Duodenal mucosa (tissue), 2 donors: ENCODE results near the gene GALM.

Source experiments
- H3K27ac ChIP-seq: one replicate; pipeline ENCODE4 v1.7.0; 2013; ENCODE audit warnings: low read depth, low read length
- H3K27me3 ChIP-seq, 2 donors: one replicate each; pipeline ENCODE4 v1.7.0; 2013; ENCODE audit warnings: low read length in 2 of 2, control low read depth in 1 of 2; ENCODE audit not compliant: insufficient read depth in 2 of 2, control insufficient read depth in 1 of 2
- H3K36me3 ChIP-seq, 2 donors: one replicate each; pipeline ENCODE4 v1.7.0; 2013; ENCODE audit warnings: low read length in 2 of 2, control low read depth in 1 of 2; ENCODE audit not compliant: insufficient read depth in 2 of 2, control insufficient read depth in 1 of 2
- H3K4me1 ChIP-seq, 2 donors: one replicate each; pipeline ENCODE4 v1.7.0; 2013; ENCODE audit warnings: low read length in 2 of 2, control low read depth in 1 of 2; ENCODE audit not compliant: insufficient read depth in 2 of 2, control insufficient read depth in 1 of 2
- H3K4me3 ChIP-seq, 2 donors: one replicate each; pipeline ENCODE4 v1.7.0; 2013; ENCODE audit warnings: low read length in 2 of 2, low read depth in 1 of 2
- H3K9ac ChIP-seq, 2 donors: one replicate each; pipeline ENCODE4 v1.7.0; 2013; ENCODE audit warnings: low read length in 2 of 2, low read depth in 1 of 2
- H3K9me3 ChIP-seq, 2 donors: one replicate each; pipeline ENCODE4 v1.7.0; 2013; ENCODE audit warnings: low read length in 2 of 2, control low read depth in 1 of 2; ENCODE audit not compliant: control insufficient read depth in 1 of 2

Gene GALM

GRCh38 chr2:38665854-38666555, at the start of gene GALM:
Gene GALM (plus strand): TSS chr2:38666114. CDS start chr2:38666162, 48 bp downstream.
- peak within 1 kb of the TSS; percentile 88 for H3K27ac ChIP-seq
- no peaks in the 10 kb centered on the region for H3K9me3 ChIP-seq
- H3K9ac ChIP-seq = peak within 1 kb of the TSS; percentile 87 to 91
- peaks cover 20 to 32% of the 10 kb centered on the region in 2 donors for H3K4me1 ChIP-seq
- no peaks in the 10 kb centered on the region for H3K36me3 ChIP-seq
- no peaks in the 10 kb centered on the region for H3K27me3 ChIP-seq
- H3K4me3 ChIP-seq = peak within 1 kb of the TSS; percentile 92 to 97

DNA sequence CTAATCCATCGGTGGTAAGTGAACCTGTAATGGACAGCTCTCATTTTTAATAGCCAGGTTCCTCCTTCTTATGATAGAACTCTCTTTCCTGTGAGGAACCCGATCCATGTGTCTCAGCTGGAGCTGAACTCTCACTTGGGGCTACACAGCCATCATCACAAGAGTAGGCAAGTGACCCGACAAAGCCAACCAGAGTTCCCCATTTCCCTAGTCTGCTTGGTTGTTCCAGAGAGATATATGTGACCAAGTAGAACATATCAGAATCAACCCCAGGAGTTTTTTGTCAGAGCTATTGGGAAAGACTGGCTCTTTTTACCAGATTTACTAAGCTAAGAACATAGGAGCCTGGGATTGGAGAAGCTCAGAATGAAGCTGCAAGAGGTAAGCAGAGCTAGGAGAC, 48.6 kb upstream of the GALM start:
- no peak overlapping the region for H3K27ac ChIP-seq
- H3K27me3 ChIP-seq = no peaks in the 10 kb centered on the region
- H3K36me3 ChIP-seq = no peaks in the 10 kb centered on the region
- no peak overlapping the region for H3K4me3 ChIP-seq
- H3K9ac ChIP-seq = no peak overlapping the region
- no peaks in the 10 kb centered on the region for H3K9me3 ChIP-seq
- peaks cover 0 to 5% of the 10 kb centered on the region in 2 donors for H3K4me1 ChIP-seq

DNA sequence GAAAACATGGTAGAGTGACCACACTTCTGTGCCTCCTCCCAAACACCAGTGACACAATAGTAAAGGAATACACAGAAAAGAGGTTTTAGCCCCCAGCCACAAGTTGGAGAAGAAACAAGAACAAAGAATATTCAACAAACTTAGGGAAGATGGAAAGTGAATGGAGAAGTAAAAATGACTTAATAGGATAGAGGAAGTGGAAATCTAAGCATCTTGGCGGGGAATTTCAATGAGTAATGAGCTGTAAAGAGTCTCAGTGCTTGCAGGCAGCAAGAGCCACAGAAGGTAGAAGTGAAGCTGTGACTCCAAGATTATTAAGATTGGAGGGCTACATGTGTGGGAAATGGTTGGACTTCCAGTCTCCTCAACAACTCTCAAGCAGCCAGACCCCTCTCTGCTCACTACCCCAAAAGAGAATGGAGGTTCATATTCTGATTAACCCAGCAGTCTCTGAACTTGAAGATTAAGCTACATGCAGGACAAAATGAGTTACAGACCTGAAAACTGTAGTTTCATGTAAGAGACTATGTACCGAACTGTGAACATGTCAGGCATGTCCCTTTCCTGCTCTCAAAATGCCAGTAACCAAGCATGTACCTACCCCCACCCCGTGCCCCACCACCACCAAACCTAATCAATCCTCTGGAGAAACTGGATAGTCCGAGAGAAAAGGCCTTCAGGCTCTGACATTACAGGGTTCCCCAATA, 46.3 kb upstream of the GALM start:
- no peaks in the 10 kb centered on the region for H3K36me3 ChIP-seq
- no peak overlapping the region for H3K4me3 ChIP-seq
- H3K27ac ChIP-seq = no peak overlapping the region
- H3K4me1 ChIP-seq = no peaks in the 10 kb centered on the region
- no peaks in the 10 kb centered on the region for H3K9me3 ChIP-seq
- no peaks in the 10 kb centered on the region for H3K27me3 ChIP-seq
- no peak overlapping the region for H3K9ac ChIP-seq

- H3K4me1 ChIP-seq = no peaks in the 10 kb centered on the region
- H3K4me3 ChIP-seq = no peak overlapping the region
- no peak overlapping the region for H3K27ac ChIP-seq
- H3K36me3 ChIP-seq = no peaks in the 10 kb centered on the region
- H3K27me3 ChIP-seq = no peaks in the 10 kb centered on the region
- no peak overlapping the region for H3K9ac ChIP-seq
- no peaks in the 10 kb centered on the region for H3K9me3 ChIP-seq
Observed at GRCh38 chr2:38620282-38620977, 45.5 kb upstream of the GALM start.

- H3K4me3 ChIP-seq = no peak overlapping the region
- no peaks in the 10 kb centered on the region for H3K4me1 ChIP-seq
- H3K36me3 ChIP-seq = no peaks in the 10 kb centered on the region
- H3K9me3 ChIP-seq = no peaks in the 10 kb centered on the region
- H3K27ac ChIP-seq = no peak overlapping the region
- H3K27me3 ChIP-seq = no peaks in the 10 kb centered on the region
- H3K9ac ChIP-seq = no peak overlapping the region
Observed at GRCh38 chr2:38621018-38621417, 44.9 kb upstream of the GALM start.

DNA sequence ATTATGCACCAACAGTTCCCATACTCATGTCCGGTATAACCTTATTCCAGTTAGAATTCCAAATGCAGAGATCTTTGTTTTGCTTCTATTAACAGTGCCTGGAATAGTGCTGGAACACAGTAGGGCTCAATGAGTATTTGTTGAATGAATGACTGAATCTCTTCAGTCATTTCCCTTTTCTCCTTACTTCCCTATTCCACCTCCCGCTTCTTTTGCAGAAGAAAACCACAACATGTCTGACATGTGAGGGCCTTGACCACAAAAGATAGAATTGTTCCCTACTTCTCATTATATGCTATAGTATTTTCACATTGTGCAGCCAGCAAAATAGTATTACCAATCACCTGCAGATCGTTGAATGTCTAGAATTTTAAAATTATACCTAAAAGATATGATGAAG, 43.7 kb upstream of the GALM start:
- H3K4me3 ChIP-seq = no peak overlapping the region
- H3K27me3 ChIP-seq = no peaks in the 10 kb centered on the region
- H3K9me3 ChIP-seq = no peaks in the 10 kb centered on the region
- H3K4me1 ChIP-seq = no peaks in the 10 kb centered on the region
- no peaks in the 10 kb centered on the region for H3K36me3 ChIP-seq
- no peak overlapping the region for H3K9ac ChIP-seq
- H3K27ac ChIP-seq = no peak overlapping the region

DNA sequence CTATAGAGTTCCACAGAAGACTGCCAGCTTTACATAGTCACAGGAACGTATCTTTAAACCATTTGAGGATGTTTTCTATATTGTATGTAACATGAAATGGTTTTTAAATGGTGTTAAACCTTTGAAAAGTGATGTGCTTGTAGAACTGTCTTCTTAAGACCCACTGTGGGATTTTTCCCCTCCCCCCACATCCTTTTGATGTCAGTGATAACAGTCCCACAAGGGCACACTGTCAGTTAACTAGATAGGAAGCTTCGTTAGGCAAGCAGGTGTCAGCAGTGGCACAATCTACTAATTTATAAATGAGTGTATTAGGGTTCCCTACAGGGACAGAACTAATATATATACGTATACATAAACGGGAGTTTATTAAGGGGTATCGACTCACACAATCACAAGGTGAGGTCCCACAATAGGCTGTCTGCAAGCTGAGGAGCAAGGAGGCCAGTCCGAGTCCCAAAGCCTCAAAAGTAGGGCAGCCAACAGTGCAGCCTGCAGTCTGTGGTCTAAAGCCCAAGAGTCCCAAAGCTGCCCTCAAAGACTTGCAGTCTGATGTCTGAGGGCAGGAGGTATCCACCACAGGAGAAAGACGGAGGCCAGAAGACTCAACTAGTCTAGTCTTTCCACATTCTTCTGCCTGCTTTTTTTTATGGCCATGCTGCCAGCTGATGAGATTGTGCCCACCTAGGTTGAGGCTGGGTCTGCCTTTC, 39.4 kb upstream of the GALM start:
- Histone ChIP-seq H3K9me3 (no peaks in the 10 kb centered on the region), H3K4me3 (no peak overlapping the region), H3K27ac (no peak overlapping the region), H3K4me1 (no peaks in the 10 kb centered on the region), H3K27me3 (no peaks in the 10 kb centered on the region), H3K9ac (no peak overlapping the region), H3K36me3 (no peaks in the 10 kb centered on the region)

DNA sequence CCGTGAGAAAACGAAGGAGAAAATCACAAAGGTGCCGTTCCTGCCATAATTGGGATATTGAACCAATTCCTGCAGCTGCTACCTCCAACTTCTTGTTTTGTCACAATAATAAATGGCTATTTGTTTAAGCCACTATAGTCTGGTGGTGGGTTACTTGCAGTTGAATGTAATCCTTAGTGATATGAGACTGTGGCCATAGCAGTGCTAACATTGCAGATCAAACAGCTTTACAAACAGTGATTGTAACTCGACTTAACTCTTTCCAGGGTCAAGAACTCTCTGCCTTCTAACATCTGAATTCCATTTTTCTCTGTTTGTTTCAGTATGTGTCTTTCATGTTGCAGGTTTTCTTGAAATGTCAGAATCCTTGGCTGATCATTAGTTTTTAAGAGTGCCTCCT, 38.5 kb upstream of the GALM start:
- Histone ChIP-seq H3K27me3 (no peaks in the 10 kb centered on the region), H3K9ac (no peak overlapping the region), H3K4me1 (no peaks in the 10 kb centered on the region), H3K9me3 (no peaks in the 10 kb centered on the region), H3K36me3 (no peaks in the 10 kb centered on the region), H3K27ac (no peak overlapping the region), H3K4me3 (no peak overlapping the region)

- Histone ChIP-seq H3K4me1 (no peaks in the 10 kb centered on the region), H3K4me3 (no peak overlapping the region), H3K9me3 (no peaks in the 10 kb centered on the region), H3K27me3 (no peaks in the 10 kb centered on the region), H3K27ac (no peak overlapping the region), H3K36me3 (no peaks in the 10 kb centered on the region), H3K9ac (no peak overlapping the region)
Observed at GRCh38 chr2:38629684-38630083, 36.2 kb upstream of the GALM start.

DNA sequence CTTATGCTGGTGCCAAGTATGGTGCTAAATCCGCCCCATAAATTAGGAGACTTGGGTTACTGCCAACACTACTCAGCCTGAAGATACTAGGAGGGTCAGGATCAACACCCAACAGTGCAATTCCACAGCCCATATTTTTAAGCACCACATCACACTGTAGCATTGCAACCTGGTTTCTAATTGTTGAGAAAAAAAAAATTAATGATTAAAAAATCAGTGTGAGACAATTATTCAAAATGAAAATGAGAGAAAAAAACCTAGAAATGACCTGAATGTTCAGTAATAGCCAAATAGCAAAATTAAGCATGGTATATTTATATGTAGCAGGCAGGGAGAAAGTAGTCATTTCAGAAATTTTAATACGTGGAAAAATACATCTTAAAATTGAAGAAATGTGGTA, 33.9 kb upstream of the GALM start:
- Histone ChIP-seq H3K36me3 (no peaks in the 10 kb centered on the region), H3K4me1 (no peaks in the 10 kb centered on the region), H3K9ac (no peak overlapping the region), H3K9me3 (no peaks in the 10 kb centered on the region), H3K4me3 (no peak overlapping the region), H3K27ac (no peak overlapping the region), H3K27me3 (no peaks in the 10 kb centered on the region)
